B cell (primary cell): Measurements from ENCODE around the gene INAFM2. TPM values are rescaled to one million over a fixed set of nuclear protein-coding genes. Genes with fewer than 3 reads are reported as not detected.

Experiments used
- ATAC-seq: fragments of 200-7000 bp; cut with Tn5 transposase; one replicate; pipeline ENCODE4 v1.10.0; 2021; ENCODE audit warnings: low read depth, mild to moderate bottlenecking, moderate number of reproducible peaks, moderate library complexity
- CTCF ChIA-PET: fragments of 350-600 bp; sonication (Branson Sonifier 250); formaldehyde crosslinking; loops from one replicate; lab custom pipeline; 2021; ENCODE audit warnings: antibody characterized with exemption, inconsistent platforms; lab: Charles Lee
- POLR2A ChIA-PET: fragments of 350-600 bp; sonication (Branson Sonifier 250); formaldehyde crosslinking; loops from one replicate; lab custom pipeline; 2021; ENCODE audit warnings: antibody characterized with exemption; lab: Charles Lee
- DNase-seq: peaks from one replicate; pipeline ENCODE4 v3.0.0; 2013
- H2AFZ ChIP-seq: 2 replicates; pipeline ENCODE4 v1.6.1; 2012; ENCODE audit warnings: mild to moderate bottlenecking, low read depth, low read length; ENCODE audit not compliant: insufficient read depth, poor library complexity, severe bottlenecking
- H3K27ac ChIP-seq, 2 donors: 1 replicate in 1 of 2; 2 replicates in 1 of 2; pipeline ENCODE4 v1.5.1; 2012 to 2013; ENCODE audit warnings: low read length in 2 of 2, mild to moderate bottlenecking in 2 of 2, moderate library complexity in 1 of 2
- H3K27me3 ChIP-seq, 4 experiments: fragments of 200-600 bp in 1 of 4; sonication (generic) in 1 of 4; replicated peaks in 1 of 4; 1 replicate in 2 of 4; 2 replicates in 2 of 4; pipeline versions ENCODE4 v1.6.1 to v1.7.0; 2013 to 2016; ENCODE audit warnings: low read length in 3 of 4, mild to moderate bottlenecking in 2 of 4, mixed read lengths in 1 of 4, moderate library complexity in 1 of 4; ENCODE audit not compliant: insufficient read depth in 4 of 4, control insufficient read depth in 3 of 4; ENCODE audit errors: control extremely low read depth in 1 of 4
- H3K36me3 ChIP-seq, 2 experiments: replicated peaks in 1 of 2; 1 replicate in 1 of 2; 2 replicates in 1 of 2; pipeline versions ENCODE4 v1.6.1 to v1.7.1; 2013; ENCODE audit warnings: low read length in 1 of 2; ENCODE audit not compliant: insufficient read depth in 2 of 2, control insufficient read depth in 1 of 2; ENCODE audit errors: control extremely low read depth in 1 of 2, extremely low read depth in 1 of 2
- H3K4me1 ChIP-seq, 2 donors: fragments of 200-600 bp in 1 of 2; sonication (generic) in 1 of 2; 1 replicate in 1 of 2; 2 replicates in 1 of 2; pipeline versions ENCODE4 v1.5.1 to v1.6.1; 2013 to 2017; ENCODE audit warnings: low read length in 2 of 2; ENCODE audit not compliant: control insufficient read depth in 2 of 2, insufficient read depth in 2 of 2
- H3K4me2 ChIP-seq: replicated peaks from 2 replicates; pipeline ENCODE3; 2012; ENCODE audit warnings: mild to moderate bottlenecking, low read depth, low read length; ENCODE audit not compliant: poor library complexity, severe bottlenecking
- H3K4me3 ChIP-seq, 5 experiments: fragments of 200-600 bp in 1 of 5; sonication (generic) in 1 of 5; 1 replicate in 3 of 5; 2 replicates in 2 of 5; pipeline versions ENCODE4 v1.5.1 to v1.7.0; 2011 to 2016; ENCODE audit warnings: low read length in 4 of 5, mild to moderate bottlenecking in 4 of 5, low read depth in 2 of 5, control low read depth in 1 of 5, moderate library complexity in 1 of 5; ENCODE audit not compliant: insufficient read depth in 1 of 5; ENCODE audit errors: control extremely low read depth in 1 of 5, extremely low read depth in 1 of 5
- H3K79me2 ChIP-seq: fragments of 200-600 bp; sonication (generic); one replicate; pipeline ENCODE4 v1.6.0; 2016; ENCODE audit warnings: low read length; ENCODE audit not compliant: control insufficient read depth, insufficient read depth
- H3K9ac ChIP-seq: fragments of 200-600 bp; sonication (generic); 2 replicates; pipeline ENCODE4 v1.6.1; 2017; ENCODE audit warnings: mild to moderate bottlenecking, low read length, moderate library complexity
- H3K9me3 ChIP-seq, 3 donors: one replicate each; pipeline versions ENCODE4 v1.6.1 to v1.7.1; 2013; ENCODE audit warnings: low read length in 2 of 3; ENCODE audit not compliant: control insufficient read depth in 2 of 3, insufficient read depth in 1 of 3; ENCODE audit errors: control extremely low read depth in 1 of 3
- H4K20me1 ChIP-seq: 2 replicates; pipeline ENCODE4 v1.6.0; 2012; ENCODE audit warnings: mild to moderate bottlenecking, low read length; ENCODE audit not compliant: insufficient read depth, control insufficient read depth, poor library complexity, severe bottlenecking
- H3K27ac Mint-ChIP-seq: one replicate; pipeline ENCODE4 v1.8.0; 2021; ENCODE audit warnings: mixed read lengths
- H3K27me3 Mint-ChIP-seq: one replicate; pipeline ENCODE4 v1.8.0; 2021; ENCODE audit warnings: mixed read lengths
- H3K4me1 Mint-ChIP-seq: one replicate; pipeline ENCODE4 v1.8.0; 2021; ENCODE audit warnings: mixed read lengths
- H3K4me3 Mint-ChIP-seq: one replicate; pipeline ENCODE4 v1.8.0; 2021; ENCODE audit warnings: mixed read lengths
- H3K9me3 Mint-ChIP-seq: one replicate; pipeline ENCODE4 v1.8.0; 2022; ENCODE audit warnings: mixed read lengths; ENCODE audit not compliant: insufficient read depth
- EZH2 ChIP-seq: IDR thresholded peaks from 2 replicates; pipeline ENCODE4 v1.6.1; 2012; ENCODE audit warnings: borderline replicate concordance, low read depth, mild to moderate bottlenecking, moderate library complexity, low read length; ENCODE audit not compliant: insufficient read depth, poor library complexity, severe bottlenecking
- WGBS: methylation state at CpG from one replicate; pipeline ENCODE4 v1.1.5; 2013; ENCODE audit warnings: missing lambda C conversion rate; ENCODE audit not compliant: insufficient coverage; 5-methylcytosine and 5-hydroxymethylcytosine counted together
- intact Hi-C: fragments of 100-400 bp; cut with micrococcal nuclease; formaldehyde crosslinking; loops from one replicate; pipeline ENCODE4 v1.10.0; 2022
- polyA plus RNA-seq: library from polyadenylated mRNA; depleted of rRNA; stranded (reverse); fragments of >200 nt; gene quantifications from 2 replicates; pipeline ENCODE4 v1.2.3, GENCODE V29; 2012
- total RNA-seq, 2 donors: library from RNA; stranded (reverse); fragments of 120-200 nt in 1 of 2; gene quantifications; 1 replicate in 1 of 2; 2 replicates in 1 of 2; pipeline versions ENCODE4 v1.2.3 to v1.2.4, GENCODE V29; 2013 to 2022
- TF ChIP-seq, protein P1 (sequence below): fragments of 200-600 bp; IDR thresholded peaks from one replicate; pipeline ENCODE4 v1.8.0; 2022; ENCODE audit warnings: antibody characterized with exemption, mild to moderate bottlenecking

The INAFM2 gene
- total and polyA plus RNA-seq, 2 donors (not counting 1 experiment from before 2014, with no cell fraction given) = 3.0 to 7.0 TPM

DNA sequence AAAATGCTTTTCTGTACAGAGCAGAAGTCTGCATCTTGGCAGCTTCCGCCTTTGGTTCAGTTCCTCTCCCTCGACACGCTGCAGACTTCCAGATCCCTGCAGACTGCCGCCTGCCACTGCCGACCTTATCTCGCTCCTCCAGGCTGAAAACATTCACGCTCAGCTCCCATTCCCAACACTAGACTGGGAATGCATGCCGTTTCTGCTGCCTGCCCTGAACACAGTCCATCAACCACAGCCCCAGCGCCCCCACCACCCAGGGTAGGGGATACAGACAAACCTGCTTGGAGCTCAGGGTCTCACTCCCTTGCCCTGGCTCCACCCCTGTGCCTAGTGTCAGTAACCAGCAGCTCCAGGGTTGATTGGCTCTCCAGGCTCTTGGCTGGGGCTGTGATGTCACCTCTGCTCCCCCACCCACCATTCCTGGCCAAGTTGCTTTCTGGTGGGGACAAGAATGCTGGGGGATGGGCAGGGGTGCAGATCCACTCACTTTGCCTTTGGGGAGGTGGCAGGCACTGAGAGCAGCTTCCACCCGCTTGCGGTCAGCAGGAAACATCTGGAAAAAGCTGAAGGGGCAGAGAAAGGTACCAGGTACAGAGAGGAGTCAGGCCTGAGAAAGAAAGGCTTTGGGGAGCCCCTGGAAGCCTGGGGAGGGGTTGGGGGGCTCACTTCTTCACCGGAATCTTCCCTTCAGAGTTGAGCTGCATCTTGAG is 21.9 kb upstream of the INAFM2 start:
- WGBS = 73% methylated on average over 11 of the region's 12 CpGs
- intact Hi-C loops = no loop called here
- Mint-ChIP-seq H3K4me3 (no peak overlapping the region), H3K9me3 (peaks cover 6% of the 10 kb centered on the region), H3K4me1 (peaks cover 15% of the 10 kb centered on the region), H3K27me3 (no peaks in the 10 kb centered on the region), H3K27ac (no peak overlapping the region)
- Histone ChIP-seq H2AFZ (no peak overlapping the region), H4K20me1 (no peaks in the 10 kb centered on the region), H3K27ac (no peak overlapping the region), H3K4me1 (peaks cover 7% of the 10 kb centered on the region in 2 donors), H3K4me3 (no peak overlapping the region), H3K79me2 (peaks cover 3% of the 10 kb centered on the region), H3K27me3 (no peaks in the 10 kb centered on the region), H3K9me3 (peaks cover 0 to 12% (median 0%) of the 10 kb centered on the region in 3 donors), H3K4me2 (no peak overlapping the region), H3K9ac (no peak overlapping the region), H3K36me3 (peaks cover 0 to 65% of the 10 kb centered on the region in 2 experiments)
- ATAC-seq (no peak), DNase-seq (no peak)
- ChIA-PET POLR2A (interaction anchor here (0.5 kb wide), 1 partner anchor 228 kb away, joined by 4 read pairs; no protein-coding TSS in a partner anchor), CTCF (interaction anchor here (0.8 to 14.9 kb wide), 6 partner anchors 9 to 39 kb away, joined by 3 to 204 read pairs (median 6); partner anchors contain the start of gene CCDC9B)
- TF ChIP-seq, protein P1, sequence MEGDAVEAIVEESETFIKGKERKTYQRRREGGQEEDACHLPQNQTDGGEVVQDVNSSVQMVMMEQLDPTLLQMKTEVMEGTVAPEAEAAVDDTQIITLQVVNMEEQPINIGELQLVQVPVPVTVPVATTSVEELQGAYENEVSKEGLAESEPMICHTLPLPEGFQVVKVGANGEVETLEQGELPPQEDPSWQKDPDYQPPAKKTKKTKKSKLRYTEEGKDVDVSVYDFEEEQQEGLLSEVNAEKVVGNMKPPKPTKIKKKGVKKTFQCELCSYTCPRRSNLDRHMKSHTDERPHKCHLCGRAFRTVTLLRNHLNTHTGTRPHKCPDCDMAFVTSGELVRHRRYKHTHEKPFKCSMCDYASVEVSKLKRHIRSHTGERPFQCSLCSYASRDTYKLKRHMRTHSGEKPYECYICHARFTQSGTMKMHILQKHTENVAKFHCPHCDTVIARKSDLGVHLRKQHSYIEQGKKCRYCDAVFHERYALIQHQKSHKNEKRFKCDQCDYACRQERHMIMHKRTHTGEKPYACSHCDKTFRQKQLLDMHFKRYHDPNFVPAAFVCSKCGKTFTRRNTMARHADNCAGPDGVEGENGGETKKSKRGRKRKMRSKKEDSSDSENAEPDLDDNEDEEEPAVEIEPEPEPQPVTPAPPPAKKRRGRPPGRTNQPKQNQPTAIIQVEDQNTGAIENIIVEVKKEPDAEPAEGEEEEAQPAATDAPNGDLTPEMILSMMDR = no peak
- no peak for TF ChIP-seq EZH2
